Measurements from ENCODE around the gene MAP3K5. TPM values are rescaled to one million over a fixed set of nuclear protein-coding genes. Genes with fewer than 3 reads are reported as not detected.

MAP3K5 gene
- total RNA-seq, 1 donor from 2014 or later: 0.02 TPM

DNA sequence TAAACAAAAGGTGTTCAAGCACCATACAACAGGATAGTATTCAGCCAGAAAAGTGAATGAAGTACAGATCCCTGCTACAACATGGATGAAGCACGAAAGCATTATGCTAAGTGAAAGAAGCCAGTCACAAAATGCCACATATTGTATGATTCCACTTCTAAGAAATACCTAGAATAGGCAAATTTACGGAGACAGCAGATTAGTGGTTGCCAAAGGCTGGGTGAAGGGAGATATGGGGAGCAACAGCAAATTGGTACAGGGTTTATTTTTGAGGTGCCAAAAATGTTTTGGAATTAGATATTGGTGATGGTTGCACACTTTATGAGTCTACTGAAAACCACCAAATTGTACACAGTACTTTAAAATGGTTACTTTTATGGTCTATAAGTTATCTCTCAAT, 23.2 kb downstream of the MAP3K5 start:
- Histone ChIP-seq H2AFZ (replicated peaks) (no peak overlapping the region), H3K9me3 (ENCODE audit: low read depth) (no peaks in the 10 kb centered on the region), H3K9ac (no peak overlapping the region), H3K4me3 (no peak overlapping the region), H3F3A (ENCODE audit: low read depth) (no peaks in the 10 kb centered on the region), H3K36me3 (no peaks in the 10 kb centered on the region), H3K4me2 (no peak overlapping the region), H3K4me1 (no peaks in the 10 kb centered on the region), H3K27ac (no peak overlapping the region), H3K27me3 (no peaks in the 10 kb centered on the region), H3K79me2 (ENCODE audit: low read depth) (no peaks in the 10 kb centered on the region), H4K20me1 (ENCODE audit: low read depth) (no peaks in the 10 kb centered on the region)
- Mint-ChIP-seq H3K4me1 (peaks cover 7% of the 10 kb centered on the region), H3K4me3 (no peak overlapping the region), H3K27me3 (ENCODE audit: insufficient read depth, low read depth) (no peaks in the 10 kb centered on the region), H3K27ac (no peak overlapping the region), H3K9me3 (no peaks in the 10 kb centered on the region), H3K36me3 (no peaks in the 10 kb centered on the region)
- TF ChIP-seq EZH2 (IDR thresholded peaks at IDR 0.05): no peak
- no peak for TF ChIP-seq EZH2phosphoT487 (IDR thresholded peaks at IDR 0.05)
- DNase-seq (ENCODE audit: low spot score): no peak

DNA sequence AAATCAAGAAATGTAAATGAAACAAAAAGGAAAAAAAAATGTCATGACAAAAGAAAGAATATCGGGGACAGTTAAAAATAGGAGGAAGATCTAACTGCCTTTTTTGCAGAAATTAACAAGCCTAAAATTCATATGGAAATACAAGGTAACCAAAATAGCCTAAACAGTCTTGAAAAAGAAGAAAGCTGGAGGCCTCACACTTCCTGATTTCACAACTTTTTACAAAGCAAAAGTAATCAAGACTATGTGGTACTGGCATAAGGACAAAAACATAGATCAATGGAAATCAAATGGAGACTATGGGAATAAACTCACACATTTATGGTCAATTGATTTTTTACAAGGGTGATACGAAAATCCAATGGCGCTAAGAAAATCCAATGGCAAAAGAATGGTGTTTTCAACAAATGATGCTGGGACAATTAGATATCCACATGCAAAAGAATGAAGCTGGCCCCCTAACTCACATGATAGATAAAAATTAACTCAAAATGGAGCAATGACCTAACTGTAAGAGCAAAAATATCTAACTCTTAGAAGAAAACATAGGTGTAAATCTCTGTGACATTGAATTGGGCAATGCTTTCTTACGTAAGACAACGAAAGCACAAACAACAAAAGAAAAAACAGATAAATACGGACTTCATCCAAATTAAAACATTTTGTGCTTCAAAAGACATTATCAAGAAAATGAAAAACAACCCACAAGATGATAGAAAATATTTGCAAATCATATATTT, 24.5 kb downstream of the MAP3K5 start:
- no peaks in the 10 kb centered on the region for H3K9me3 Mint-ChIP-seq
- Histone ChIP-seq H3K9ac (no peak overlapping the region), H3K4me2 (no peak overlapping the region), H3K79me2 (ENCODE audit: low read depth) (no peaks in the 10 kb centered on the region), H3K9me3 (ENCODE audit: low read depth) (no peaks in the 10 kb centered on the region), H4K20me1 (ENCODE audit: low read depth) (no peaks in the 10 kb centered on the region), H2AFZ (replicated peaks) (no peak overlapping the region), H3K36me3 (no peaks in the 10 kb centered on the region), H3K27ac (no peak overlapping the region), H3K27me3 (no peaks in the 10 kb centered on the region), H3K4me1 (no peaks in the 10 kb centered on the region), H3F3A (ENCODE audit: low read depth) (no peaks in the 10 kb centered on the region), H3K4me3 (no peak overlapping the region)
- H3K36me3 Mint-ChIP-seq: no peaks in the 10 kb centered on the region
- no peak for DNase-seq (ENCODE audit: low spot score)
- H3K27me3 Mint-ChIP-seq (ENCODE audit: insufficient read depth, low read depth): no peaks in the 10 kb centered on the region
- TF ChIP-seq, protein P1, sequence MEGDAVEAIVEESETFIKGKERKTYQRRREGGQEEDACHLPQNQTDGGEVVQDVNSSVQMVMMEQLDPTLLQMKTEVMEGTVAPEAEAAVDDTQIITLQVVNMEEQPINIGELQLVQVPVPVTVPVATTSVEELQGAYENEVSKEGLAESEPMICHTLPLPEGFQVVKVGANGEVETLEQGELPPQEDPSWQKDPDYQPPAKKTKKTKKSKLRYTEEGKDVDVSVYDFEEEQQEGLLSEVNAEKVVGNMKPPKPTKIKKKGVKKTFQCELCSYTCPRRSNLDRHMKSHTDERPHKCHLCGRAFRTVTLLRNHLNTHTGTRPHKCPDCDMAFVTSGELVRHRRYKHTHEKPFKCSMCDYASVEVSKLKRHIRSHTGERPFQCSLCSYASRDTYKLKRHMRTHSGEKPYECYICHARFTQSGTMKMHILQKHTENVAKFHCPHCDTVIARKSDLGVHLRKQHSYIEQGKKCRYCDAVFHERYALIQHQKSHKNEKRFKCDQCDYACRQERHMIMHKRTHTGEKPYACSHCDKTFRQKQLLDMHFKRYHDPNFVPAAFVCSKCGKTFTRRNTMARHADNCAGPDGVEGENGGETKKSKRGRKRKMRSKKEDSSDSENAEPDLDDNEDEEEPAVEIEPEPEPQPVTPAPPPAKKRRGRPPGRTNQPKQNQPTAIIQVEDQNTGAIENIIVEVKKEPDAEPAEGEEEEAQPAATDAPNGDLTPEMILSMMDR (IDR thresholded peaks at IDR 0.05): no peak
- TF ChIP-seq EZH2 (IDR thresholded peaks at IDR 0.05) (no peak), EZH2phosphoT487 (IDR thresholded peaks at IDR 0.05) (no peak)
- peaks cover 7% of the 10 kb centered on the region for H3K4me1 Mint-ChIP-seq
- no peak overlapping the region for H3K27ac Mint-ChIP-seq
- H3K4me3 Mint-ChIP-seq: no peak overlapping the region

DNA sequence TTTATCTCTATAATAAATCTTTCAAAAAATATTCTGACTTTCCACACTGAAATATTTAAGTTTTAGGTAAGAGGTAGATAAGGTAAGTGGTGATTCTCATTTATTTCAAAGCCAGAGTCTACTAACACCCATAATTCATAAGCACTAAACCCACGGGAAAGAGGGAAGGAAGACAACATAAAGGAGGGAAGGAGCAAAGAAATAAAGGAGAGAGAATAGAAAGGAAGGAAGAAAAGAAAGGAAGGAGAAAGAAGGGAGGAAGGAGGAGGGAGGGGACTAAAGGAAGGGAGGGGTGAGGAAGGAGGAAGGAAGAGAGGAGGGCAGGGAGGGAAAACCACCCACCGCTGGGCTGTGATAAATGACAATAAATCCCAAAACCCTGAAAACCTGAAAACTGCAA, 25.2 kb downstream of the MAP3K5 start:
- Histone ChIP-seq H2AFZ (replicated peaks) (no peak overlapping the region), H3K9me3 (ENCODE audit: low read depth) (no peaks in the 10 kb centered on the region), H3K79me2 (ENCODE audit: low read depth) (no peaks in the 10 kb centered on the region), H4K20me1 (ENCODE audit: low read depth) (no peaks in the 10 kb centered on the region), H3K4me2 (no peak overlapping the region), H3F3A (ENCODE audit: low read depth) (no peaks in the 10 kb centered on the region), H3K27me3 (no peaks in the 10 kb centered on the region), H3K4me1 (no peaks in the 10 kb centered on the region), H3K4me3 (no peak overlapping the region), H3K9ac (no peak overlapping the region), H3K27ac (no peak overlapping the region), H3K36me3 (no peaks in the 10 kb centered on the region)
- no peak for DNase-seq (ENCODE audit: low spot score)
- Mint-ChIP-seq H3K4me3 (no peak overlapping the region), H3K36me3 (no peaks in the 10 kb centered on the region), H3K27ac (no peak overlapping the region), H3K4me1 (peaks cover 7% of the 10 kb centered on the region), H3K27me3 (ENCODE audit: insufficient read depth, low read depth) (no peaks in the 10 kb centered on the region), H3K9me3 (no peaks in the 10 kb centered on the region)
- no peak for TF ChIP-seq EZH2phosphoT487 (IDR thresholded peaks at IDR 0.05)
- TF ChIP-seq, protein P1 (IDR thresholded peaks at IDR 0.05): no peak
- no peak for TF ChIP-seq EZH2 (IDR thresholded peaks at IDR 0.05)

DNA sequence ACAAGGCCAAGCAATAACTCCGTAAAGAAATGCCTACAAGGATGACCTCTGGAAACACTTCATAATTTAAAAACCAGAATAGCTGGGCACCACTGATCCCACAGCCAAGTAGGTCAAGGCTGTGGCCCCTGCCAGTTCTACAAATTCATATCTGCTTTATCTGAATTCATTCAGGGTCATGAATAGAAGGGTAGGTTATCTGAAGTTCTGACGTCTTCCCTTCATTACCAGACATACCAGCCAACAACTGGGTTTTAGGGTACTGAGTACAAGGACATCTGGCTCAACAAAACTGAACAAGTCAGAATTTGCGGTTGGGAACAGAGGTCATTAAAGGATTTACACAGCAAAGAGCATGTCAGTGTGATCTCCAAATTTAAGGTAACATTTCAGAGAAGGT, 26.0 kb downstream of the MAP3K5 start:
- no peaks in the 10 kb centered on the region for H3K79me2 ChIP-seq (ENCODE audit: low read depth)
- H3K27me3 ChIP-seq: no peaks in the 10 kb centered on the region
- TF ChIP-seq EZH2 (IDR thresholded peaks at IDR 0.05) (no peak), EZH2phosphoT487 (IDR thresholded peaks at IDR 0.05) (no peak)
- TF ChIP-seq, protein P1 (IDR thresholded peaks at IDR 0.05): no peak
- no peaks in the 10 kb centered on the region for H4K20me1 ChIP-seq (ENCODE audit: low read depth)
- no peak overlapping the region for H3K27ac ChIP-seq
- Mint-ChIP-seq H3K36me3 (no peaks in the 10 kb centered on the region), H3K9me3 (no peaks in the 10 kb centered on the region), H3K27ac (no peak overlapping the region), H3K4me3 (no peak overlapping the region), H3K27me3 (ENCODE audit: insufficient read depth, low read depth) (no peaks in the 10 kb centered on the region), H3K4me1 (peaks cover 10% of the 10 kb centered on the region)
- no peak overlapping the region for H3K4me3 ChIP-seq
- H3K9ac ChIP-seq: no peak overlapping the region
- H3K9me3 ChIP-seq (ENCODE audit: low read depth): no peaks in the 10 kb centered on the region
- no peak for DNase-seq (ENCODE audit: low spot score)
- H3F3A ChIP-seq (ENCODE audit: low read depth): no peaks in the 10 kb centered on the region
- no peaks in the 10 kb centered on the region for H3K4me1 ChIP-seq
- H3K36me3 ChIP-seq: no peaks in the 10 kb centered on the region
- H2AFZ ChIP-seq (replicated peaks): no peak overlapping the region
- H3K4me2 ChIP-seq: no peak overlapping the region
